Keratinocyte (primary cell): ENCODE results near the gene KRTAP4-11.

Experiments used
- CTCF ChIP-seq, 3 experiments: IDR thresholded peaks in 1 of 3; conservative IDR thresholded peaks in 1 of 3; optimal IDR thresholded peaks in 1 of 3; 2 replicates in 2 of 3; 3 replicates in 1 of 3; pipeline versions ENCODE3 to v1.5.1; 2011; ENCODE audit warnings: low read length in 3 of 3, mild to moderate bottlenecking in 3 of 3, moderate library complexity in 2 of 3, control low read depth in 1 of 3, inconsistent platforms in 1 of 3; ENCODE audit not compliant: insufficient read depth in 2 of 3; ENCODE audit errors: extremely low read depth in 1 of 3
- EZH2 ChIP-seq: IDR thresholded peaks from one replicate; pipeline ENCODE4 v1.6.1; 2012; ENCODE audit warnings: inconsistent platforms, mild to moderate bottlenecking, low read length, moderate library complexity

DNA sequence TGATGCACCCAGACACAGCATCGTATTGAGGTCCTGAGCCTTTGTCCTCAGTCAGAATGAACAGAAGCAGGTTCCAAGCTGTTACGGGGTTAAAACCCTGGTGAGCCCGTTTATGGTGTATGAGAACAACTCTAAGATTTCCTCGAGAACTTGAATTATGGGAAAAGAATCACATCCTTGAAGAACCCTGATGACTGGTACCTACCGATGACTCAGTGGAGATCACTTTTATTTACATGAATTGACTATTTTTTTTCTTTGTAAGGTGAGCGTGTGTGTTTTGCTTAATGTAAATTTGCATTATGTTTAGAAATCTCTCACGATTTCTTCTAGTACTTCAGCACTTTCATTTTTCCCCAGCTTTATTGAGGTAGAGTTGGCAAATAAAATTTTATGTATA lies 45.7 kb upstream of the KRTAP4-11 start:
- no peak for TF ChIP-seq CTCF (optimal IDR thresholded peaks at IDR 0.05 in 1 of 3, IDR thresholded peaks at IDR 0.05 in 1 of 3, conservative IDR thresholded peaks at IDR 0.05 in 1 of 3; ENCODE audit: extremely low read depth in 1 of 3, insufficient read depth in 2 of 3, low read length in 3 of 3)
- no peak for TF ChIP-seq EZH2
